OCI-LY3 (cell line): Measurements from ENCODE around the gene ITIH5.

ENCODE experiments used
- CTCF ChIP-seq: fragments of 200-600, 300-600 bp; sonication (generic); IDR thresholded peaks from 2 replicates; pipeline ENCODE4 v1.5.1; 2014; ENCODE audit warnings: antibody characterized with exemption, low read length, low read depth
- EZH2phosphoT487 ChIP-seq: fragments of 200-600 bp; shearing (Covaris generic); IDR thresholded peaks from 2 replicates; pipeline ENCODE4 v1.6.1; 2018; ENCODE audit warnings: antibody characterized with exemption, mixed run types, low read depth

- TF ChIP-seq CTCF = no peak
- no peak for TF ChIP-seq EZH2phosphoT487
Measured at GRCh38 chr10:7542189-7542914, 124.4 kb downstream of the ITIH5 start.
